GM23338 (cell line): Measurements from ENCODE around the gene PHF23. TPM values are rescaled to one million over a fixed set of nuclear protein-coding genes. Genes with fewer than 3 reads are reported as not detected.

Source experiments
- ATAC-seq: fragments of 200-7000 bp; cut with Tn5 transposase; 3 replicates; pipeline ENCODE4 v1.9.1; 2020
- DNase-seq: peaks from one replicate; pipeline ENCODE4 v3.0.0-alpha.2; 2015; ENCODE audit warnings: low spot score
- H2AFZ ChIP-seq: fragments of 200-600 bp; sonication (generic); 2 replicates; pipeline ENCODE4 v1.8.0; 2016; ENCODE audit warnings: antibody characterized with exemption, mild to moderate bottlenecking, moderate library complexity
- H3F3A ChIP-seq: fragments of 200-600 bp; sonication (generic); replicated peaks from 2 replicates; pipeline ENCODE4 v1.8.0; 2017; ENCODE audit warnings: antibody characterized with exemption, mixed run types, low read depth
- H3K27ac ChIP-seq: fragments of 200-600 bp; sonication (generic); 2 replicates; pipeline ENCODE4 v1.6.1; 2016; ENCODE audit warnings: low read depth
- H3K27me3 ChIP-seq: fragments of 200-600 bp; sonication (generic); 2 replicates; pipeline ENCODE4 v1.8.0; 2016; ENCODE audit warnings: mild to moderate bottlenecking, mixed run types, moderate library complexity; ENCODE audit not compliant: insufficient read depth
- H3K36me3 ChIP-seq: fragments of 200-600 bp; sonication (generic); 2 replicates; pipeline ENCODE4 v1.8.0; 2016; ENCODE audit warnings: mild to moderate bottlenecking; ENCODE audit not compliant: insufficient read depth
- H3K4me1 ChIP-seq: fragments of 200-600 bp; sonication (generic); 2 replicates; pipeline ENCODE4 v1.8.0; 2016; ENCODE audit warnings: mild to moderate bottlenecking, moderate library complexity; ENCODE audit not compliant: insufficient read depth
- H3K4me2 ChIP-seq: fragments of 200-600 bp; sonication (generic); 2 replicates; pipeline ENCODE4 v1.7.1; 2017; ENCODE audit warnings: mixed run types
- H3K4me3 ChIP-seq: fragments of 200-600 bp; sonication (generic); 2 replicates; pipeline ENCODE4 v1.6.1; 2016; ENCODE audit warnings: mixed run types
- H3K79me2 ChIP-seq: fragments of 200-600 bp; sonication (generic); replicated peaks from 2 replicates; pipeline ENCODE4 v1.8.0; 2017; ENCODE audit warnings: mild to moderate bottlenecking; ENCODE audit not compliant: insufficient read depth
- H3K9me2 ChIP-seq: fragments of 200-600 bp; sonication (generic); 2 replicates; pipeline ENCODE4 v1.8.0; 2017; ENCODE audit not compliant: insufficient read depth
- H4K20me1 ChIP-seq: fragments of 200-600 bp; sonication (generic); replicated peaks from 2 replicates; pipeline ENCODE4 v1.8.0; 2017; ENCODE audit warnings: mild to moderate bottlenecking; ENCODE audit not compliant: insufficient read depth
- H3K27ac Mint-ChIP-seq: 2 replicates; pipeline ENCODE4 v1.8.0; 2020; ENCODE audit warnings: inconsistent platforms, mild to moderate bottlenecking, moderate library complexity, mixed read lengths
- H3K27me3 Mint-ChIP-seq: 3 replicates; pipeline ENCODE4 v1.8.0; 2022; ENCODE audit warnings: low read depth, mild to moderate bottlenecking, moderate library complexity, mixed read lengths, inconsistent platforms; ENCODE audit not compliant: insufficient read depth, poor library complexity
- H3K36me3 Mint-ChIP-seq: 3 replicates; pipeline ENCODE4 v1.8.0; 2021; ENCODE audit warnings: low read depth, mild to moderate bottlenecking, inconsistent platforms, moderate library complexity, mixed read lengths
- H3K4me1 Mint-ChIP-seq: 3 replicates; pipeline ENCODE4 v1.8.0; 2020; ENCODE audit warnings: mild to moderate bottlenecking, inconsistent platforms, mixed read lengths
- H3K4me3 Mint-ChIP-seq: 3 replicates; pipeline ENCODE4 v1.8.0; 2021; ENCODE audit warnings: moderate library complexity, mild to moderate bottlenecking, inconsistent platforms, mixed read lengths
- H3K9me3 Mint-ChIP-seq: 3 replicates; pipeline ENCODE4 v1.8.0; 2020; ENCODE audit warnings: moderate library complexity, mild to moderate bottlenecking, inconsistent platforms, mixed read lengths
- CREB1 ChIP-seq: fragments of 250-450 bp; sonication (Bioruptor Pico); IDR thresholded peaks from 2 replicates; pipeline ENCODE4 v1.5.0; 2020; ENCODE audit warnings: low read depth, mild to moderate bottlenecking, moderate library complexity
- EZH2phosphoT487 ChIP-seq: fragments of 200-600 bp; sonication (generic); IDR thresholded peaks from one replicate; pipeline ENCODE4 v1.8.1; 2018; ENCODE audit warnings: antibody characterized with exemption; ENCODE audit not compliant: unreplicated experiment
- NANOG ChIP-seq: IDR thresholded peaks from 2 replicates; pipeline ENCODE4 v1.6.1; 2016; ENCODE audit warnings: antibody characterized with exemption, borderline replicate concordance
- POLR2AphosphoS5 ChIP-seq: IDR thresholded peaks from 2 replicates; pipeline ENCODE4 v1.6.1; 2016; ENCODE audit warnings: antibody characterized with exemption, low read depth
- STAT1 ChIP-seq: IDR thresholded peaks from one replicate; pipeline ENCODE4 v1.6.1; 2016; ENCODE audit warnings: antibody characterized with exemption; ENCODE audit not compliant: unreplicated experiment
- polyA plus RNA-seq: library from polyadenylated mRNA; unstranded; fragments of >200 nt; fragmentation: Nextera tagmentation; extraction: Ambion mirVana; gene quantifications from 2 replicates; pipeline ENCODE4 v1.2.1, GENCODE V29; 2016
- total RNA-seq: library from RNA; depleted of rRNA; stranded (reverse); fragments of >200 nt; shearing (Covaris generic); gene quantifications from 2 replicates; pipeline ENCODE4 v1.2.3, GENCODE V29; 2014
- TF ChIP-seq, protein P1 (sequence below): fragments of 250-450 bp; sonication (Bioruptor Pico); IDR thresholded peaks from 2 replicates; pipeline ENCODE4 v1.5.0; 2020; ENCODE audit warnings: mild to moderate bottlenecking, moderate library complexity
- TF ChIP-seq, protein P2 (sequence below), 2 experiments: fragments of 200-600 bp in 1 of 2; sonication (generic) in 1 of 2; conservative IDR thresholded peaks; 2 replicates each; pipeline versions ENCODE4 v1.5.1 to v1.6.1; 2016 to 2017; ENCODE audit warnings: antibody characterized with exemption in 2 of 2, low read depth in 2 of 2, mild to moderate bottlenecking in 2 of 2, moderate library complexity in 1 of 2

PHF23 gene
- total and polyA plus RNA-seq, 2 experiments from 2014 or later, result 35.4 to 51.0 TPM

DNA sequence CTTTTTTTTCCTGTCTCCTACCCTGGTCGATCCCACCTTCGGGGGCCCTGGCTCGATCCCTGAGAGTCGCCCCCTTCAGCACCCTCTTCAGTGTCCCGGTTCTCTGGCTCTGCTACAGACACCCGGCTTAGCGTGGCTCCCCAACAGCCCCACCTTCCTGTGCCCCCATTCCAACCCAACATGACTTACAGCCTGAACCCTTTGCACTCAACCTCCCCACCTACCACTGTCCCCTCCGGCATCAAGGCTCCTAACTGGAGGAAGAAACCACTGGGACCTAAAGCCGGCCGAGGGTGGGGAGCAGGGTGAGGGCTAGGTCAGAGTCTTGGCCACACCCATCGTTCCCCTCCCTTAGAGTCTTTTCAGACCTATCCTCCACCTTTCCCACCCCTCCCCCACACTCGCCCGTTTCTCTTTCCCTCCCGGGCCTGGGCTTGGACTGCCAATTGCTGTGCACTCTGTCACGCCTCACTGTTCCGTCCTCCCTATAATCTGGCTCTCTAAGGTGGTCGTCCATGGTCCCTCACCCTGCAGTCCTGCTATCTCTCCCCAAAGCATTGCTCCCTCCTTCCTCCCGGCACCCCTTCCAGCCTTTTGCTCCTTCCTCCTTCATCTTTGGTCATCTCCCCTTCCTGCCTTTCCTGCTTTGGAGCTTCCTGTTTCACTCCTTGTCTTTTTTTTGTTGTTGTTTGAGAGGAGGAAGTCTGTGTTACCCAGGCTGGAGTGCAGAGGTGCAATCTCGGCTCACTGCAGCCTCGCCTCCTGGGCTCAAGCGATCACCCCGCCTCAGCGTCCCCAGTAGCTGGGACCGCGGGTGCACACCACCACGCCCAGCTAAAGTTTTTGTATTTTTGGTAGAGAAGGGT is 23.9 kb upstream of the PHF23 start:
- DNase-seq (peak; percentile 97), ATAC-seq (peak; percentile 56)
- Histone ChIP-seq H3K4me2 (peak overlapping the region; percentile 100), H2AFZ (peak overlapping the region; percentile 100), H3K27me3 (no peaks in the 10 kb centered on the region), H3K4me3 (peak overlapping the region; percentile 99), H4K20me1 (peaks cover 15% of the 10 kb centered on the region; the same call in 1 of the 2 replicates), H3K79me2 (peaks cover 27% of the 10 kb centered on the region), H3K36me3 (peaks cover 9% of the 10 kb centered on the region), H3K27ac (peak overlapping the region; percentile 99), H3F3A (peaks cover 22% of the 10 kb centered on the region), H3K9me2 (no peaks in the 10 kb centered on the region), H3K4me1 (peaks cover 13% of the 10 kb centered on the region)
- peak overlapping the region; percentile 91 for H3K4me3 Mint-ChIP-seq
- H3K4me1 Mint-ChIP-seq, result peaks cover 35% of the 10 kb centered on the region
- no peaks in the 10 kb centered on the region; the same call in 2 of the 3 replicates for H3K9me3 Mint-ChIP-seq
- H3K27me3 Mint-ChIP-seq, result peaks cover 27% of the 10 kb centered on the region
- peak overlapping the region; percentile 97 for H3K27ac Mint-ChIP-seq
- TF ChIP-seq POLR2AphosphoS5, result peak; percentile 67
- TF ChIP-seq, protein P1, sequence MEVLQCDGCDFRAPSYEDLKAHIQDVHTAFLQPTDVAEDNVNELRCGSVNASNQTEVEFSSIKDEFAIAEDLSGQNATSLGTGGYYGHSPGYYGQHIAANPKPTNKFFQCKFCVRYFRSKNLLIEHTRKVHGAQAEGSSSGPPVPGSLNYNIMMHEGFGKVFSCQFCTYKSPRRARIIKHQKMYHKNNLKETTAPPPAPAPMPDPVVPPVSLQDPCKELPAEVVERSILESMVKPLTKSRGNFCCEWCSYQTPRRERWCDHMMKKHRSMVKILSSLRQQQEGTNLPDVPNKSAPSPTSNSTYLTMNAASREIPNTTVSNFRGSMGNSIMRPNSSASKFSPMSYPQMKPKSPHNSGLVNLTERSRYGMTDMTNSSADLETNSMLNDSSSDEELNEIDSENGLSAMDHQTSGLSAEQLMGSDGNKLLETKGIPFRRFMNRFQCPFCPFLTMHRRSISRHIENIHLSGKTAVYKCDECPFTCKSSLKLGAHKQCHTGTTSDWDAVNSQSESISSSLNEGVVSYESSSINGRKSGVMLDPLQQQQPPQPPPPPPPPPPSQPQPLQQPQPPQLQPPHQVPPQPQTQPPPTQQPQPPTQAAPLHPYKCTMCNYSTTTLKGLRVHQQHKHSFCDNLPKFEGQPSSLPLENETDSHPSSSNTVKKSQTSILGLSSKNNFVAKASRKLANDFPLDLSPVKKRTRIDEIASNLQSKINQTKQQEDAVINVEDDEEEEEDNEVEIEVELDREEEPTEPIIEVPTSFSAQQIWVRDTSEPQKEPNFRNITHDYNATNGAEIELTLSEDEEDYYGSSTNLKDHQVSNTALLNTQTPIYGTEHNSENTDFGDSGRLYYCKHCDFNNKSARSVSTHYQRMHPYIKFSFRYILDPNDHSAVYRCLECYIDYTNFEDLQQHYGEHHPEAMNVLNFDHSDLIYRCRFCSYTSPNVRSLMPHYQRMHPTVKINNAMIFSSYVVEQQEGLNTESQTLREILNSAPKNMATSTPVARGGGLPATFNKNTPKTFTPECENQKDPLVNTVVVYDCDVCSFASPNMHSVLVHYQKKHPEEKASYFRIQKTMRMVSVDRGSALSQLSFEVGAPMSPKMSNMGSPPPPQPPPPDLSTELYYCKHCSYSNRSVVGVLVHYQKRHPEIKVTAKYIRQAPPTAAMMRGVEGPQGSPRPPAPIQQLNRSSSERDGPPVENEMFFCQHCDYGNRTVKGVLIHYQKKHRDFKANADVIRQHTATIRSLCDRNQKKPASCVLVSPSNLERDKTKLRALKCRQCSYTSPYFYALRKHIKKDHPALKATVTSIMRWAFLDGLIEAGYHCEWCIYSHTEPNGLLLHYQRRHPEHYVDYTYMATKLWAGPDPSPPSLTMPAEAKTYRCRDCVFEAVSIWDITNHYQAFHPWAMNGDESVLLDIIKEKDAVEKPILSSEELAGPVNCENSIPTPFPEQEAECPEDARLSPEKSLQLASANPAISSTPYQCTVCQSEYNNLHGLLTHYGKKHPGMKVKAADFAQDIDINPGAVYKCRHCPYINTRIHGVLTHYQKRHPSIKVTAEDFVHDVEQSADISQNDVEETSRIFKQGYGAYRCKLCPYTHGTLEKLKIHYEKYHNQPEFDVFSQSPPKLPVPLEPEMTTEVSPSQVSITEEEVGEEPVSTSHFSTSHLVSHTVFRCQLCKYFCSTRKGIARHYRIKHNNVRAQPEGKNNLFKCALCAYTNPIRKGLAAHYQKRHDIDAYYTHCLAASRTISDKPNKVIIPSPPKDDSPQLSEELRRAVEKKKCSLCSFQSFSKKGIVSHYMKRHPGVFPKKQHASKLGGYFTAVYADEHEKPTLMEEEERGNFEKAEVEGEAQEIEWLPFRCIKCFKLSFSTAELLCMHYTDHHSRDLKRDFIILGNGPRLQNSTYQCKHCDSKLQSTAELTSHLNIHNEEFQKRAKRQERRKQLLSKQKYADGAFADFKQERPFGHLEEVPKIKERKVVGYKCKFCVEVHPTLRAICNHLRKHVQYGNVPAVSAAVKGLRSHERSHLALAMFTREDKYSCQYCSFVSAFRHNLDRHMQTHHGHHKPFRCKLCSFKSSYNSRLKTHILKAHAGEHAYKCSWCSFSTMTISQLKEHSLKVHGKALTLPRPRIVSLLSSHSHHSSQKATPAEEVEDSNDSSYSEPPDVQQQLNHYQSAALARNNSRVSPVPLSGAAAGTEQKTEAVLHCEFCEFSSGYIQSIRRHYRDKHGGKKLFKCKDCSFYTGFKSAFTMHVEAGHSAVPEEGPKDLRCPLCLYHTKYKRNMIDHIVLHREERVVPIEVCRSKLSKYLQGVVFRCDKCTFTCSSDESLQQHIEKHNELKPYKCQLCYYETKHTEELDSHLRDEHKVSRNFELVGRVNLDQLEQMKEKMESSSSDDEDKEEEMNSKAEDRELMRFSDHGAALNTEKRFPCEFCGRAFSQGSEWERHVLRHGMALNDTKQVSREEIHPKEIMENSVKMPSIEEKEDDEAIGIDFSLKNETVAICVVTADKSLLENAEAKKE (CRISPR knock-in tag), result no peak
- peaks cover 25% of the 10 kb centered on the region for H3K36me3 Mint-ChIP-seq

DNA sequence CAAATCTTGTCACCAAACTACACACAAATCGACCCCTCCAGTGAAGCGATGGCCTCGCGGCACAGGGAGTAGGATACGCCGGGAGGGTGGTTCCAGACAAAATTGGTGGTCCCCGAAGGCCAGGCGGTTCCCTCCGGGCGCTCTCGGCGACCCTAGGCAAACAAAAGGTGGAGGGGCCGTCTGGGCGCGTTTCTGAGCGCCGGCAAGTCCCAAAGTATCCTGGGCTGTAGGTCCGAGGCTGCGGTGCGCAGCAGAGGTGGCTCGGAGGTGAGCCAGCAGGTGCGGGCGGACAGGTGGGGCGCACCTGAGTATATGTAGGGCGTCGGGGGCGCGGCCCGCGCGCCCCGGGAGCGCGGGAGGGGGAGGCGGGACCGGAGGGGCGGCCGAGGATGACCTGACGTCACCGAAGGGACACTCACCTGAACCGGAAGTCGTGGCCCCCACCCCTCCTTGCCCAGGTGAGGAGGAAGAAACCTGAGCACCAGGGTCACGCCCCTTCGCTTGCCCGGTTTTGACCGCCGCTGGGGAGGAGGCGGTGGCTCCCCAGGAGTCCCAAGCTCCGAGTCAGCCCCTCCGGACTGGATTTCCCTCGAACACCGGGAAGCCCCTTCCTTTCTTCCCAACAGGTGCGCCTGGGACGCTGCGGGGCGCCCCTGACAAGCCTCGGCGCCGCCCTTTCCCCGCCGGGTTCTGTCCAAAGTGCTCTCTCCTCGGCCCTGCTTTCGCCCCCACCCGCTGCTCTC is 23.1 kb upstream of the PHF23 start, which contains the start of gene CLDN7:
Gene CLDN7, minus strand, starts transcription at position 287 of the 743 bp plus-strand sequence. CDS start 435 bp downstream, outside the sequence.
- Histone ChIP-seq H4K20me1 (peaks cover 15% of the 10 kb centered on the region; the same call in 1 of the 2 replicates), H3K4me1 (peaks cover 13% of the 10 kb centered on the region), H2AFZ (peak within 1 kb of the TSS; percentile 100), H3K4me3 (peak within 1 kb of the TSS; percentile 99), H3F3A (peaks cover 22% of the 10 kb centered on the region), H3K27ac (peak within 1 kb of the TSS; percentile 99), H3K9me2 (no peaks in the 10 kb centered on the region), H3K27me3 (no peaks in the 10 kb centered on the region), H3K4me2 (peak within 1 kb of the TSS; percentile 100), H3K79me2 (peaks cover 27% of the 10 kb centered on the region), H3K36me3 (peaks cover 9% of the 10 kb centered on the region)
- Mint-ChIP-seq H3K9me3 (no peaks in the 10 kb centered on the region; the same call in 2 of the 3 replicates), H3K36me3 (peaks cover 30% of the 10 kb centered on the region), H3K27ac (peak within 1 kb of the TSS; percentile 99), H3K27me3 (peaks cover 27% of the 10 kb centered on the region), H3K4me1 (peaks cover 35% of the 10 kb centered on the region), H3K4me3 (peak within 1 kb of the TSS; percentile 91)
- DNase-seq (peak; percentile 98), ATAC-seq (peak; percentile 64)
- TF ChIP-seq, protein P2, sequence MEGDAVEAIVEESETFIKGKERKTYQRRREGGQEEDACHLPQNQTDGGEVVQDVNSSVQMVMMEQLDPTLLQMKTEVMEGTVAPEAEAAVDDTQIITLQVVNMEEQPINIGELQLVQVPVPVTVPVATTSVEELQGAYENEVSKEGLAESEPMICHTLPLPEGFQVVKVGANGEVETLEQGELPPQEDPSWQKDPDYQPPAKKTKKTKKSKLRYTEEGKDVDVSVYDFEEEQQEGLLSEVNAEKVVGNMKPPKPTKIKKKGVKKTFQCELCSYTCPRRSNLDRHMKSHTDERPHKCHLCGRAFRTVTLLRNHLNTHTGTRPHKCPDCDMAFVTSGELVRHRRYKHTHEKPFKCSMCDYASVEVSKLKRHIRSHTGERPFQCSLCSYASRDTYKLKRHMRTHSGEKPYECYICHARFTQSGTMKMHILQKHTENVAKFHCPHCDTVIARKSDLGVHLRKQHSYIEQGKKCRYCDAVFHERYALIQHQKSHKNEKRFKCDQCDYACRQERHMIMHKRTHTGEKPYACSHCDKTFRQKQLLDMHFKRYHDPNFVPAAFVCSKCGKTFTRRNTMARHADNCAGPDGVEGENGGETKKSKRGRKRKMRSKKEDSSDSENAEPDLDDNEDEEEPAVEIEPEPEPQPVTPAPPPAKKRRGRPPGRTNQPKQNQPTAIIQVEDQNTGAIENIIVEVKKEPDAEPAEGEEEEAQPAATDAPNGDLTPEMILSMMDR (conservative IDR thresholded peaks at IDR 0.05; ENCODE audit: low read depth in 2 of 2), result peak; percentile 12 to 47; a peak in 2 of 4 replicates
- no peak for TF ChIP-seq EZH2phosphoT487
- TF ChIP-seq STAT1, result no peak
- TF ChIP-seq CREB1 (CRISPR knock-in tag), result peak; percentile 92
- no peak for TF ChIP-seq NANOG
- TF ChIP-seq POLR2AphosphoS5, result peak; percentile 96
